ENCODE results near the gene ADNP.

Gene ADNP

DNA sequence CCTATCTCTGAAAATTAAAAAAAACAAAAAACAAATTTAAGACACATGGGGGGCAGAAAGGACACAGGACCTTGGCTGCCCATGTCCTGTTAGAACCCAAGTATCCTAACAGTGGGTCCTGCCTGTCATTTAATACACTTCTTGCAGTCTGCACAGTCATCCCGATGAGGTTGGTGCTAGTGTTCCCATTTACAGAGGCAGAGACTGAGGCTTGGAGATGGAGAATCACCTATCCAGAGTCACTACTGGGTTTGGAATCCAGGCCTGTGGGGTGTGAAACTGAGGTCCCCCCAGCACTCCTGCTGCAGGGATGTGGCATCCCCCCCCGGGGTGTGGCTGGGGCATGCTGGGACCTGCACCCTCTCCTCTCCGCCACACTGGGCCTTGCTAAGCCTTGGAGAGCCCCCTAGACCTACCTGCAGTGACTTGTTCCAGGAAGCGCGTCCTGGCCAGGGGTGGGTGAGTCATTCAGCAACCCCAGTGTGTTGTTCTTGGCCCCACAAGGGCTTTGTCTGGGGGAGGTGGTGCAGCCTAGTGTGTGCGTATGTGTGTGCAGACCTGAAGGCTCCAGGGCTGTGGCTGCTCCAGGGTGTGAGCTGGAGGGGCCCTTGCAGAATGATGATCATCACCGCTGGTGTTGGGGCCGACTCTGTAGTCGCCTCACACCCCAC, 86.7 kb downstream of the ADNP start:
- DNase-seq, result no peak

DNA sequence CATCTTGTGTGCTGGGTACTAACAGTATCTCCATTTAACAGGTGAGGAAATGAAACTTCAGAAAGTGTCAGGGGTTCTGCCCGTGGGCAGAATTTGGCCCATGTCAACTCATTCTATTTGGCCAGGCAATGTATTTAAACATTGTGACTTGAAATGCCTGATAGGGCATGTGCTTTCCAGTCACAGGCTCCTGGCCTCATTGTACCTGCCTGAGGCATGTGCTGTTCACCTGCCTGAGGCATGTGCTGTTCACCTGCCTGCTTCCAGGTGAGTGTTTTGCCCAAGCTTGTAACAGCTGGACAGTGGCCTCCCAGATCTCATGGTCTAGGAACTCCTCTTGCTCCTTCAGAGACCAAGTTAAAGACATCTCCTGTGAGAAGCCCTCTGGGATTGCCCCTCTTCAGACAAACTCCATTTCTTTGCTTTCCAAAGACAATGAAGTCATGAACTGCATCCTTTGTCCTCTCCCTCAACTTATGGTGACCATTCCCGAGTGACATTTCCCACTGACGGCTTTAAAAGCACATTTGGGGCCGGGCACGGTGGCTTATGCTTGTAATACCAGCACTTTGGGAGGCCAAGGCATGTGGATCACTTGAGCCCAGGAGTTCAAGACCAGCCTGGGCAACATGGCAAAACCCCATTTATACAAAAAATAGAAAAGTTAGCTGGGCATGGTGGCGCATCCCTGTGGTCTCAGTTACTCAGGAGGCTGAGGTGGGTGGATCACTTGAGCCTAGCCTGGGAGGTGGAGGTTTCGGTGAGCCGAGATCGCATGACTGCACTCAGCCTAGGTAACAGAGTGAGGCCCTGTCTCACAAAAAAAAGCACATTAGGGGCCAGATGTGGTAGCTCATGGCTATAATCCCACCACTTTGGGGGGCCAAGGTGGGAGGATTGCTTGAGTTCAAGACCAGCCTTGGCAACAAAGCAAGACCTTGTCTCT, 87.6 kb downstream of the ADNP start:
- DNase-seq, result no peak

DNA sequence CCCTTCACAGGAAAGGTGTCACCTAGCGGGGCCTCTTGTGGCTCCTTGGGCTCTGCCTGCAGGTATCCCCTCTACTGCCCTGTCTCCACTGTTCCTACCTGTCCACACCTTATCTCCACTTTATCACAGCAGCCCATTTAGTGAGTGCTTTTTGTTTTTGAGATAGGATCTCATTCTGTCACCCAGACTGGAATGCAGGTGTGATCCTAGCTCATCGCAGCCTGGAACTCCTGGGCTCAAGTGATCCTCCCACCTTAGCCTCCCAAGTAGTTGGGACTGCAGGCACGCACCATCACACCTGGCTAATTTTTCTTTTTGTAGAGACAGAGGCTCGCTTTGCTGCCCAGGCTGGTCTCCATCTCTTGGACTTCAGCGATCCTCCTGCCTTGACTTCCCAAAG, 88.4 kb downstream of the ADNP start:
- no peak for DNase-seq

Data from NCI-H1105 (cell line).